Upper lobe of left lung (tissue), 6 donors: ENCODE measurements around the gene GIPC1. TPM values are rescaled to one million over a fixed set of nuclear protein-coding genes. Genes with fewer than 3 reads are reported as not detected.

Experiments used
- ATAC-seq, 2 donors: fragments of 200-7000 bp; cut with Tn5 transposase; one replicate each; pipeline ENCODE4 v1.9.1; 2022; ENCODE audit warnings: mild to moderate bottlenecking in 2 of 2, moderate library complexity in 2 of 2; ENCODE audit not compliant: low FRiP score in 2 of 2
- DNase-seq, 2 donors: peaks; one replicate each; pipeline ENCODE4 v3.0.0-alpha.2; 2019 to 2020
- H3K27ac ChIP-seq, 4 donors: fragments of 200-600 bp; sonication (generic); one replicate each; pipeline ENCODE4 v1.5.1; 2016 to 2019
- H3K27me3 ChIP-seq, 4 donors: fragments of 200-600 bp; sonication (generic); one replicate each; pipeline ENCODE4 v1.5.1; 2017 to 2019
- H3K36me3 ChIP-seq, 4 donors: fragments of 200-600 bp; sonication (generic); one replicate each; pipeline ENCODE4 v1.5.1; 2016 to 2019
- H3K4me1 ChIP-seq, 4 donors: fragments of 200-600 bp; sonication (generic); one replicate each; pipeline ENCODE4 v1.5.1; 2018 to 2019
- H3K4me3 ChIP-seq, 4 donors: fragments of 200-600 bp; sonication (generic); one replicate each; pipeline ENCODE4 v1.5.1; 2017 to 2019; ENCODE audit warnings: mild to moderate bottlenecking in 2 of 4, moderate library complexity in 1 of 4
- H3K9me3 ChIP-seq, 4 donors: fragments of 200-600 bp; sonication (generic); one replicate each; pipeline ENCODE4 v1.5.1; 2018 to 2019
- EP300 ChIP-seq, 4 donors: sonication (generic); formaldehyde crosslinking; IDR thresholded peaks; one replicate each; pipeline ENCODE4 v1.5.1; 2017; ENCODE audit warnings: antibody characterized with exemption in 4 of 4, control low read depth in 2 of 4
- POLR2A ChIP-seq, 4 donors: fragments of 450-650 bp; IDR thresholded peaks; one replicate each; pipeline ENCODE4 v1.5.1; 2016 to 2017; ENCODE audit warnings: antibody characterized with exemption in 4 of 4, mild to moderate bottlenecking in 2 of 4
- POLR2AphosphoS5 ChIP-seq, 2 donors: sonication (generic); formaldehyde crosslinking; IDR thresholded peaks; one replicate each; pipeline ENCODE4 v1.5.1; 2017; ENCODE audit warnings: antibody characterized with exemption in 2 of 2
- WGBS, 2 donors: methylation state at CpG; one replicate each; pipeline ENCODE4 v1.1.5; 2017 to 2018; 5-methylcytosine and 5-hydroxymethylcytosine counted together
- total RNA-seq, 6 donors: library from RNA; depleted of rRNA in 4 of 6; stranded (reverse); fragments of >200 nt in 4 of 6; gene quantifications; one replicate each; pipeline versions ENCODE4 v1.1.0 to v1.2.1, GENCODE V29; 2016 to 2021
- TF ChIP-seq, protein P1 (sequence below), 6 experiments: fragments of 450-650 bp in 4 of 6; fragments of 200-600 bp in 2 of 6; sonication (generic) in 2 of 6; IDR thresholded peaks; one replicate each; pipeline ENCODE4 v1.5.1; 2016 to 2019; ENCODE audit warnings: antibody characterized with exemption in 6 of 6
- donor health status: DM: no; HTN: no; CAD: no; lungs with moderate emphysema.
- donor health status: DM: no; HTN: yes; CAD: no; lungs with severe emphysema.

GIPC1 gene, protein sequence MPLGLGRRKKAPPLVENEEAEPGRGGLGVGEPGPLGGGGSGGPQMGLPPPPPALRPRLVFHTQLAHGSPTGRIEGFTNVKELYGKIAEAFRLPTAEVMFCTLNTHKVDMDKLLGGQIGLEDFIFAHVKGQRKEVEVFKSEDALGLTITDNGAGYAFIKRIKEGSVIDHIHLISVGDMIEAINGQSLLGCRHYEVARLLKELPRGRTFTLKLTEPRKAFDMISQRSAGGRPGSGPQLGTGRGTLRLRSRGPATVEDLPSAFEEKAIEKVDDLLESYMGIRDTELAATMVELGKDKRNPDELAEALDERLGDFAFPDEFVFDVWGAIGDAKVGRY
- 100 to 1,000 TPM; 103 to 283 (median 152) TPM for total RNA-seq

DNA sequence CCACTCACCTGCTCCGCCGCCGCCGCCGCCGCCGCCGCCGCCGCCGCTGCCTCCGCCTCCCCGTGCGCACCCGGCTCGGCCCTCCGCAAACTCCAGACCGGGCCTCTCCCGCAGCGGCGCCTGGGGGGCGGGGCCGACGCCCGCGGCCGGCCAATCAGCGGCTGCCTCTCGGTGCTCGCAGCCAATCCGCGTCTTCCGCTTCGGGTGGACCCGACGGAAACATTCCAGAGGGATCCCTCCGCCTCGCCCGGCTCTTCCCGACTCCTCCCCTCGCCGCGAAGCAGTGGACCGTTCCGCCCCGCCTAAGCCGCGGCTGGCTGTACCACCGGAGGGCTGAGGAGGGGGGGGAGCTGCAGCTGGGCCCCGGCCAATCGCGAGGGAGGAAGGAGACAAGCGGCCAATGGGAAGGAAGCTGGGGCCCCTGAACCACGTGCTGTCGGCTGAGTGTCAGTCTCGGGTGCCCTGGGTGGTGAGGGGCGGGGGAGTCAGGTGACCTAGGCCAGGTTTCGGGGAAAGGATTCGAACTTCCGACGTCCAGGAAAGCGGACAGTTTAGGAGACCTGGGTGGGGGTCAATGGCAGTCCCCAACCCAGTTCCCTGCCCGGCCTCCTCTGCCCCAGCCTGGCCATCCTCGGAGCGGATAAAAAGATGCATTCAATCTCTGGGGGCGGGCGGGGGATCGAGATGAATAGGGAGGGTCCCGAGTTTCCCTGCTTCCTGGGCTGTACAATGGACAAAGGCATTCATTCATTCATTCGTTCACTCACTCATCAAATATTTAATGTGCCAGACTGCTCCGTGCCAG is at the start of gene GIPC1:
Gene GIPC1 (minus strand): TSS at position 99 of the 805 bp plus-strand sequence. CDS start 13,151 bp downstream, outside the sequence.
- no peaks in the 10 kb centered on the region for H3K27me3 ChIP-seq
- peak within 1 kb of the TSS; percentile 86 to 98 (median 94) for H3K4me3 ChIP-seq
- no peaks in the 10 kb centered on the region for H3K9me3 ChIP-seq
- 10 to 21% methylated on average over 10 to 30 of the region's 71 CpGs for WGBS, 2 donors
- H3K27ac ChIP-seq: peak within 1 kb of the TSS; percentile 86 to 89 (median 88)
- DNase-seq: peak; percentile 95 to 99
- TF ChIP-seq POLR2AphosphoS5 (IDR thresholded peaks at IDR 0.05) (peak; percentile 74 to 86), EP300 (IDR thresholded peaks at IDR 0.05) (peak in 2 of 4 donors; percentile 1 to 24), POLR2A (IDR thresholded peaks at IDR 0.05) (peak in 1 of 4 donors; percentile 75)
- TF ChIP-seq, protein P1, sequence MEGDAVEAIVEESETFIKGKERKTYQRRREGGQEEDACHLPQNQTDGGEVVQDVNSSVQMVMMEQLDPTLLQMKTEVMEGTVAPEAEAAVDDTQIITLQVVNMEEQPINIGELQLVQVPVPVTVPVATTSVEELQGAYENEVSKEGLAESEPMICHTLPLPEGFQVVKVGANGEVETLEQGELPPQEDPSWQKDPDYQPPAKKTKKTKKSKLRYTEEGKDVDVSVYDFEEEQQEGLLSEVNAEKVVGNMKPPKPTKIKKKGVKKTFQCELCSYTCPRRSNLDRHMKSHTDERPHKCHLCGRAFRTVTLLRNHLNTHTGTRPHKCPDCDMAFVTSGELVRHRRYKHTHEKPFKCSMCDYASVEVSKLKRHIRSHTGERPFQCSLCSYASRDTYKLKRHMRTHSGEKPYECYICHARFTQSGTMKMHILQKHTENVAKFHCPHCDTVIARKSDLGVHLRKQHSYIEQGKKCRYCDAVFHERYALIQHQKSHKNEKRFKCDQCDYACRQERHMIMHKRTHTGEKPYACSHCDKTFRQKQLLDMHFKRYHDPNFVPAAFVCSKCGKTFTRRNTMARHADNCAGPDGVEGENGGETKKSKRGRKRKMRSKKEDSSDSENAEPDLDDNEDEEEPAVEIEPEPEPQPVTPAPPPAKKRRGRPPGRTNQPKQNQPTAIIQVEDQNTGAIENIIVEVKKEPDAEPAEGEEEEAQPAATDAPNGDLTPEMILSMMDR (IDR thresholded peaks at IDR 0.05): no peak
- peaks cover 0 to 9% (median 4%) of the 10 kb centered on the region in 4 donors for H3K36me3 ChIP-seq
- peaks cover 30 to 45% (median 33%) of the 10 kb centered on the region in 4 donors for H3K4me1 ChIP-seq
- ATAC-seq: peak; percentile 98

DNA sequence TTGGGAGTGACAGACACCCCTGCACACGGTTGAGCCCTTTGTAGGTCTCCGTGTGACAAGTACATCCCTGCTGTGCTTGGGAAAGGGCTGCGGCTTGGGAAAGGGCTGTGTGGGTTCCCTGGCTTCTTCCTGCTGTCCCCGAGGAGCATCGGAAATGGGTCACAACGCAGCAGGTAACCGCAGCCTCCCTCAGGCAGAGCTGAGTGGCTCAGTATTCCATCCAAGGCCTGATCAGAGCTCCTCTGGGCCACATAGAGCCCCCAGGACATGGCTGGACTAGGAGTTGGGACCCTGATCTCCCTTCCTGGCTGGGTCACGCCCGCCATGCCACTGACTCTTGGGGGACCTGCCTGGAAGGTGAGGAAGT is 49.8 kb upstream of the GIPC1 start:
- H3K9me3 ChIP-seq: no peaks in the 10 kb centered on the region
- DNase-seq (no peak), ATAC-seq (no peak)
- H3K4me1 ChIP-seq: peaks cover 4 to 29% (median 9%) of the 10 kb centered on the region in 4 donors
- no peak overlapping the region for H3K27ac ChIP-seq
- 89 to 91% methylated on average over 8 to 9 of the region's 9 CpGs for WGBS, 2 donors
- no peak overlapping the region for H3K4me3 ChIP-seq
- peaks cover 0 to 12% (median 1%) of the 10 kb centered on the region in 4 donors for H3K36me3 ChIP-seq
- TF ChIP-seq, protein P1 (IDR thresholded peaks at IDR 0.05): no peak
- TF ChIP-seq EP300 (IDR thresholded peaks at IDR 0.05) (no peak), POLR2AphosphoS5 (IDR thresholded peaks at IDR 0.05) (no peak), POLR2A (IDR thresholded peaks at IDR 0.05) (no peak)
- H3K27me3 ChIP-seq: no peaks in the 10 kb centered on the region

DNA sequence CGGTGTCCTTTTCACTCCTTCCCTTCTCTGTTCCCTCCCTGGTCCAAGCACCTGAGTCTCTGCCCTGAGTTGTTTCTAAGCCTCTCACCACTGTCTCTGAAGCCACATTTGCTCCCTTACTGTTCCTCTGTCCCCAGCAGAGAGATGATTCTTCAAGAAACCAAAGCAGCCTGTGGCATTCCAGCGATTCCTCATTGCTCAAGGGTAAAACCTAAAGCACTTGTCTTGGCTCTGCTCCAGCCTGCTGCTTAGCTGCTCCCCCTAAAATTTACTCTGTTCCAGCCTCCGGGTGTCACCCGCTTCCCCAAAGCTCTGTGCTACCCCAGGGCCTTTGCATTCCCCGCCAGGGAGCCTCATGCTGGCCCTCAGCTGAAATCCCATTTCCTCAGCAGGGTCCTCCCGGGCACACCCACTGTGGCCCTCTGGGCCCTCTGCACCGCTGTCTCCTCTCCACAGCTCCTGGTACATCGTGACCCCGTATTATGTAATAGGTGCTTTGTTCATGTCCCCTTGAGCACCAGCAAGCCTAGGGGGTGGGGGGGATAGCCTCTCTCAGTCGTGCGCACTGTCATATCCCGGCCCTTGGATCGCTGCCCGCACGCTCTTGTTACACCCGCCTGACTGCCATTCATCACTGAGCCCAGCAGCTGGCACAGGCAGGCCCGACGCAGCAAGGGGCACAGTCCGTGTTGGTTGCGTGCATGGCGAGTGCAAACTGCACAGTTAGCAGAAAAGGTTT is 49.2 kb upstream of the GIPC1 start:
- peak; percentile 12 to 42 for ATAC-seq
- no peak overlapping the region for H3K4me3 ChIP-seq
- peak; percentile 45 to 54 for DNase-seq
- H3K27me3 ChIP-seq: no peaks in the 10 kb centered on the region
- H3K9me3 ChIP-seq: no peaks in the 10 kb centered on the region
- H3K36me3 ChIP-seq: peaks cover 0 to 10% (median 1%) of the 10 kb centered on the region in 4 donors
- H3K27ac ChIP-seq: no peak overlapping the region
- TF ChIP-seq, protein P1 (IDR thresholded peaks at IDR 0.05): no peak
- no peak for TF ChIP-seq EP300 (IDR thresholded peaks at IDR 0.05)
- no peak for TF ChIP-seq POLR2AphosphoS5 (IDR thresholded peaks at IDR 0.05)
- no peak for TF ChIP-seq POLR2A (IDR thresholded peaks at IDR 0.05)
- WGBS, 2 donors: 60 to 79% methylated on average over 12 to 20 of the region's 21 CpGs
- peaks cover 4 to 23% (median 9%) of the 10 kb centered on the region in 4 donors for H3K4me1 ChIP-seq

DNA sequence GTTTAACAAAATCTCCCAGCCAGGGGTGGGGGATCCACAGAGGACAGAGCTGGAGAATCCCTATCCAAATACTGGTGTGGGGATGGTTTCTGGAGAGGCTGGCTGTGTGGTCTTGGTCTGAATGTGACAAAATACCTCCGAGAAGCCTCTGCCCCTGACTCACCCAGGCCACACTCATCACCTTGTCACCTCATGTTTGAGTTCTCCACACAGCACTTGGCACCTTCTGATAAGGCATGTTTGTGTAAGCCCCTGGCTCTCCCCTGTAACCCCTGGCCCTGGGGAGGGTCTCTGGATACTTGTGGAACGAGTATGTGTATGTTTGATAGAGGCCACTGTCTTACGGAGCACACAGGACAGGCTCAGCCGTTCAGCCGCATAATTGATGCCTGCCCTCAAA is 48.1 kb upstream of the GIPC1 start:
- peaks cover 4 to 22% (median 9%) of the 10 kb centered on the region in 4 donors for H3K4me1 ChIP-seq
- 91 to 94% methylated on average over 5 of the region's 5 CpGs for WGBS, 2 donors
- H3K27me3 ChIP-seq: no peaks in the 10 kb centered on the region
- no peaks in the 10 kb centered on the region for H3K9me3 ChIP-seq
- DNase-seq: no peak
- TF ChIP-seq EP300 (IDR thresholded peaks at IDR 0.05): no peak
- no peak for TF ChIP-seq POLR2A (IDR thresholded peaks at IDR 0.05)
- TF ChIP-seq, protein P1 (IDR thresholded peaks at IDR 0.05): no peak
- no peak for TF ChIP-seq POLR2AphosphoS5 (IDR thresholded peaks at IDR 0.05)
- no peak overlapping the region for H3K27ac ChIP-seq
- no peak for ATAC-seq
- H3K36me3 ChIP-seq: peaks cover 0 to 10% (median 1%) of the 10 kb centered on the region in 4 donors
- no peak overlapping the region for H3K4me3 ChIP-seq
